Nucleus accumbens (tissue), 56 donors: ENCODE results near the gene ZBP1.
"Not testable (repeated sequence)": the region's sequence is repeated elsewhere in the genome, so short reads cannot be mapped to it uniquely, and the experiment has no call there.

Source experiments
- DNase-seq, 56 donors: peaks; one replicate each; lab custom pipeline; 2025; lab: John Stamatoyannopoulos, UW

ZBP1 gene

DNA sequence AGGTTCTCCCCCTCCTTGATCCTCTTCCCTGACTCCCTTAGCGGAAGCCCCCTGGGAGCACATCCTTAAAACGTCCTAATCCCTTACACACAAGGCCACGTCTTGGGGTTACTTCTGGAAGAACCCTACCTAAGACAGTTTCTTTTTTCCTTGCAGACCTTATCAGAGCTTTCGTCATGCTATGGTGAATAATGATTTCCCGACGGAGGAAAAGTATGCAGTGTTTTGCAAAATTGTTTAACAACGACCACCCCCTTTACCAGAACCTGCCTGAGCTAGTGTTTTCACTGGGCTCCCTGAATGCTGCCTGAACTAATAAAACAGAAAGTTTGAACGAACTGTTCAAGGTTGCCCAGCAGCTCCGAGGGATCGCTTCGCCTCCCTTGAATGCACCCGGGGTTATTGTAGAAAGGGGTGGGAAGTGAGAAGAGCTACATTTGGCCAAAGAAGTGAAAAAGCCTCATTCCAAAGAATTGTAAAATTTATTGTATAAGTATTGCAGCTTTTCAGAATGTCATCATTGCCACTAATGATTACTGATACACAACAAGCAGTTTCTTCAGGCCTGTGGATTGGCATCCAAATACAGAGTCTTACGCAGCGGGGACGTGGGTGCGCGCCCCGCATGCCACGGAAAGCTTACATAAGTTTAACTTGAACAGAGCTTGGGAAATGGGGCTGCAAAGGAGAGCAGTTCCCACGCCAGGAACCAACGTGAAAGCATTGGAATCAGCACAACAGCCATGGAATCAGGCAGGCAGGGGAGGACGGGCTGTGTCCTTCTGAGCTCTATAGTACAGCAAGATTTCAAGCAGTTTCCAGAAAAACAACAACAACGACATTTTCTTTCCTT, 27.9 kb upstream of the ZBP1 start:
- DNase-seq: no peak

DNA sequence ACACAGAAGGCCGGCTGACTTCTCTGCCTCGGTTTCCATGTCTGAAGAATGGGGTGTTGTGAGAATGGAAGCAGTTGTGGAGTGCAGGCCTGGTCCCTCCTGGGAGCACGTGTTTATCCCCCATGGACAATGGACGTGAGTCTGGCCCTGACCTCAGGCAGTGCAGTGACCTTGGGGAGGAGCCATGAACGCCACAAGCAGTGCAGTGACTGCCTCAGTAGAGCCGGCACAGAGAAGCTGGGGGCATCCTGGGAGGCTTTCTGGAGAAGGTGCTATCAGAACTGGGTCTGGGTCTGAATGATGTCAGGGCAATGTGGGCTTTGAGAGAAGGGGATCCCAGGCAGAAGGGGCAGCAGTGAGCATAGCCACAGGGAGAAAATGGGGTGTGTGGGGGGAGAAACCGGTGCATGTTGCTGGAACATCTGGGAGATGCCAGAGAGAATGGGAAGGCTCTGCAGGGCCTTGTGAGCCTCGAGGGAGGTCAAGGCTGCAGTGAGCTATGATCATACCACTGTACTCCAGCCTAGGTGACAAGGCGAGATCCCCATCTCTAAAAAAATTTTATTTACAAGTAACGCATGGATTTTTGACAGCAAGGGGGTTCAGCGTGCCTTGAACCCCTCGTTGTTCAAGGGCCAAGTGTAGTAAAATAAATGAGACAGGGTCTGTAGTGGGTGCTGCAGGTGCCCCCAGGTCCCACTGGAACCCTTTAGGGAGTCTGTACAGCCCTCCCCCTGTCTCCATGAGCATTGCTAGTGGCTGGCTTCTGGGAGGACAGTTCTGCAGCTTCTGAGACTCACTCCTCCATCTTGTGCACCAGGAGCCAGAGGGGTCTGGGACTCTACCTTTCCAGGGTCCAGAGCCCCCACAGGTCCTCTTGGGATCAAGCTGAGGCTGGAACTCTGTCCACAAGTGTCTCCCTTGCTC, 27.0 kb upstream of the ZBP1 start:
- DNase-seq: no peak

DNA sequence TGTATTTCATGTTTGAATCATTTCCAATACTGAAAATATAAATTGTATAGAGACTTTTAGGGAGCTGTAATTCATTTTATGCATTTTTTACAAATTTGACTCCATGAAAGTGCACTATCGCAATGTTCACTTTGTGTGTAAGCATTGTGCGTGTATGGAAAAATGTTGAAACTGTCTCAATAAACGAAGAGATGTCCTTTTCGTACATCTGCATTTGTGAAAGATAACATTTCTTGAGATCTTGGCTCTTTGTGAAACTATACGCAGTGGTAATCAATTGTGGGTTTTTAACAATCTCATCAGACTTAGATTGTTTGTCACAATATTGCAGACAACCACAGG, 18.6 kb upstream of the ZBP1 start:
- no peak for DNase-seq

DNA sequence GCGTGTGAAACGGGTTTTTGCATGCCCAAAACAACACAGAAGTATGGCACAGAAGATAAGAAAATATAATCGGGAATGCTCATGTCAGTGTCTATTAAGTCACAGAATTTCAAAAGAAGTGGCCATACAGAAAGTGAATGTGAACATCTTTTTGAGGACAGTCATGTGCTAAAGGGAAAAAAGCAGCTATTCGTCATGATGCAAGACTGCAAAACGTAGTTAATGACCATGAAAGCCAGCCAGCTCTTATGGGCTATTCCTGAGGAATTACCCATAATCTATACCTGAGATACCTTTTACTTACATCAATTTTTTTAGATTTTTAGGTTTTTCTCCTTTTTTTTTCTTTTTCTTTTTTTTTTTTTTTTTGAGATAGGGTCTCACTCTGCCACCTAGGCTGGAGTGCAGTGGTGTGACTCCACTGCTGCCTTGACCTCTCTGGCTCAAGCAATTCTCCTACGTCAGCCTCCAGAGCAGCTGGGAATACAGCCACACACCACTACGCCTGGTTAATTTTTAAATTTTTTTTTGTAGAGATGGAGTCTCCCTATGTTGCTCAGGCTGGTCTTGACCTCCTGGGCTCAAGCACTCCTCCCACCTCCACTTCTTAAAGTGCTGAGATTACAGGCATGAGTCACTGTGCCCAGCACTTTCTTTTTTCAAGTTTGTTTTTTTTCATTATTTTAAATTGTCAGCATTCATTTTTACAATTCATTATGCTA, 18.1 kb upstream of the ZBP1 start:
- no peak for DNase-seq

DNA sequence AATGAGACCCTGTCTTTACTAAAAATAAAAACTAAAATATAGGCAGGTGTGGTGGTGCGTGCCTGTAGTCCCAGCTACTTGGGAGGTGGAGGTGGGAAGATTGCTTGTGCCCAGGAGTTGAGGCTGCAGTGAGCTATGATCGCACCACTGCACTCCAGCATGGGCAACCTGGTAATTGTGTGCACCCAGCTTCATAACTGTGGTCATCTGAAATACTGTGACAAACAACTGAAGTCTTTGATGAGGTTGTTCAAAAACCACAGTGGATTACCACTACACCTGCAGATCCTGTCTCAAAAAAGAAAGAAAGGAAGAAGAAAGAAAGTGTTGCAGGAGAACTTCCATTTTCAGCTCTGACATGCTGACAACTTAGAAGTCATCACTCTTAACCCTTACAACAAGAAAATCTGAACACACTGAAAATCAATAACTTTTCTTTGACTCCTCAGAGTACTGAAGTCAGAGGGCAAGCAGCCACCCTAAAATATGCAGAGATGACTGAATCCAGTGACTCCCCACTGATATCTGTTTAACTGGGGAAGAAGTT, 13.8 kb upstream of the ZBP1 start:
- DNase-seq: no peak

DNA sequence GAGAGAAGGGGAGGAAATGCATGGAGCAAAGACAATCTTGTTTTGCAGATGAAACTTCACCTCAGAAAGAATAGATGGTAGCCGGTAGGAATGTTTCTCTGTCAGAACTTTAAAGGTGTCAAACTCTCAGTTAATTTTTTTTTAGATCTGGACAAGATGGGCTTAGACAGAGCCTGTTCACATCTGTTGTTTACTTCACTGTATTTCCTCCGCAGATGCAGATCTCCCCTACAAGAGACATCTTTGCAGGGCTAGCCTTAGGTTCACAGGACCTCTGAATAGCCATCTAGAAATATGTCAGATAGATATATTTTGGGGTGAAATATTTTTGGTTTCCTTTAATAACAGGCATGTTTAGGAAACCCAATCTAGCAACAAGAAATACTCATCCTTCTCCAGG, 12.1 kb upstream of the ZBP1 start:
- DNase-seq: no peak

DNA sequence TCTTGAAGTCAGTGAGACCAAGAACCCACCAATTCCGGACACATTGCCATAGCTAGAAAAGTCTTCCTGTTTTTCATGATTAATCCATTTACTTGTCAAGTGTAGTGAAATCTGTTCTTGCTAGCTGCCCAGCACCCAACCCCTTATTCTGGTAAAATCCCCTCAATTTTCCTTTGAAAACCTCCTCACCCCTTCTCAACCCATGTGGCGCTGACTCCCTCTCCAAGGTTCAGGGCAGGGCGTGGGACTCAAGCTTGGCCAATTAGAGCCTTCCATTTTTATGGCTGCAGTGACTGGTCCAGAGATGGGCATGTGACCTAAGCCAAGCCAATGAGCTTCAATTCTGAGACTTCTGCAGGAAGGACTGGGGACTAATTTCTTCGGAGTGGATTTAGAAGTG, 9.8 kb upstream of the ZBP1 start:
- DNase-seq: no peak

DNA sequence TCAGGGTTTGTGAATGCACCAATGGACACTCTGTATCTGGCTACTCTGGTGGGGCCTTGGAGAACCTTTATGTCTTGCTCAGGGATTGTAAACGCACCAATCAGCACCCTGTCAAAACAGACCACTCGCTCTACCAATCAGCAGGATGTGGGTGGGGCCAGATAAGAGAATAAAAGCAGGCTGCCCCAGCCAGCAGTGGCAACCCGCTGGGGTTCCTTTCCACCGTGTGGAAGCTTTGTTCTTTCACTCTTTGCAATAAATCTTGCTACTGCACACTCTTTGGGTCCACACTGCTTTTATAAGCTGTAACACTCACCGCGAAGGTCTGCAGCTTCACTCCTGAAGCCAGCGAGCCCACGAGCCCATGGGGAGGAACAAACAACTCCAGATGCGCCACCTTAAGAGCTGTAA, 9.3 kb upstream of the ZBP1 start:
- not testable (repeated sequence) for DNase-seq

DNA sequence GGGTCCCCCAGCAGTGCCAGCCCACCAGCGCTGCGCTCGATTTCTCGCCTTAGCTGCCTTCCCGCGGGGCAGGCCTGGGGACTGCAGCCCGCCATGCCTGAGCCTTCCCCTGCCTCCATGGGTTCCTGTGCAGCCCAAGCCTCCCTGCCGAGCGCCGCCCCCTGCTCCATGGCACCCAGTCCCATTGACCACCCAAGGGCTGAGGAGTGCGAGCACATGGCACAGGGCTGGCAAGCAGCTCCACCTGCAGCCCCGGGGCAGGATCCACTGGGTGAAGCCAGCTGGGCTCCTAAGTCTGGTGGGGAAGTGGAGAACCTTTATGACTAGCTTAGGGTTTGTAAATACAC, 8.7 kb upstream of the ZBP1 start:
- DNase-seq: not testable (repeated sequence)

DNA sequence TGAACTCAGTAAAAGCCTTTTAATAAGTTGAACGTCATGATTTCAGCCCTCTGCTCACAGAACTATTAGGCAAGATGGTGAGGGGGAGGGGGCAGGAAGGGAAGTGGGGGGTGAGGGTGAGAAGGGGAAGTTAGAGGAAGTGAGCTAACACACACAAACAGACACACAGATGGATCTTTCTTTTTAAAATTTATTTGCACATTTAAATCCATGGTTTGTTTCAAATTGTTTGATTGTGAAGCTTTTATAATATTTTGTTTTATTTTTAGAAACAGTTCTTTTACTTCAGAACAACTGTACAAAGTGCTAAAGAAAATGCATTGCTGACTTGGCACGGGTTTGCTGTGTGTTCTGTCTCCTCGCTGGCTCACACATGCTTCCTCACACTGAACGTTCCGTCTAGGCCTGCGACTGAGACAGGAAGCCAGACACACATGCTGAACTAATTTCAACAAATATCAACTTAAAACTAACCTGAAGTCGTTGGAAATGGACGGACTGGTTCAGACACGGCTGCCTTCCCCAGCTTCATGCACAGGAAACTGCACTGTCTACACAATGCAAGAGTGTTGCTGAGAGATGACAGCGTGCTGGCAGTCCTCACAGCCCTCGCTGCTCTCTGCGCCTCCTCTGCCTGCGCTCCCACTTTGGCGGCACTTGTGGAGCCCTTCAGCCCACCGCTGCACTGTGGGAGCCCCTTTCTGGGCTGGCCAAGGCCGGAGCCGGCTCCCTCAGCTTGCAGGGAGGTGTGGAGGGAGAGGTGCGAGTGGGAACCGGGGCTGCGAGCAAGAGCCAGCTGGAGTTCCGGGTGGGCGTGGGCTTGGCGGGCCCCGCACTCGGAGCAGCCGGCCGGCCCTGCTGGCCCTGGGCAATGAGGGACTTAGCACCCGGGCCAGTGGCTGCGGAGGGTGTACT, 8.1 kb upstream of the ZBP1 start:
- peak in 2 of 56 donors; percentile 10 to 16 for DNase-seq

DNA sequence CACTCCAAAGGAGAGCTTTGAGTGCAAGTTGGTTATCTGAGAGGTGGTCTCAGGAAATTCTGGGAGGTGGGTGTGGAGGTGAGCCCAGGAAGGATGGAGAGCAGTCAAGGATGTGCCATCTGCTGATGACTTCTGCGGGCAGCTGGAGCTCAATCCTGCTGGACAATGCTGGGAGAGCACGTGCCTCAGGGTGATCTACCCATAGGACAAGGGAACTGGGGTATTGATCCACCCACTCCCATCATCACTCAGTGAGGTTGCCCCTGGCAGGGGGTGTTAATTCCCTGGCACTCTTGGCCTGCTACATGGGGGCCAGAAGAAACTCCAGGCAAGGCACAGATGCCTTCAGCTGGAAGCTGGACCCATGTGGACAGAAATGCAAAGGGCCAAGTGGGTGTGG, 7.1 kb upstream of the ZBP1 start:
- DNase-seq: no peak

DNA sequence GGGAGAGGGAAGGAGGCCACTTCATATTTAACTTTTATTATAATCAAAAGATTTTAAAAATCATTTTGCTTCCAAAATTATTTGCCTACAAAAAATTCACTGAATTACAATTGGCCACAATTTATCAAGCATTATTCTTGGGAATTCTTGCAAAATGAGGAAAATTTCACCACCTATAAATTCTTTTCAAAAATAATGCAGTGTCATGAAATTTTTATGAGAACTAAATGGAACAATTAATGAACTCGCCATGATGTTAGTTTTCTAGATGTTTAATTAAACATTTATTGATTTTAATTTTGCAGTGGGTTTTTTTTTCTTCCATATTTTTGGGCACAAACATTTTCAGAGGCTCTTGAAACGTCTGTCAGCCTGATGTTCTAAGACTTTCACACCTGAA, 5.8 kb upstream of the ZBP1 start:
- DNase-seq: no peak

DNA sequence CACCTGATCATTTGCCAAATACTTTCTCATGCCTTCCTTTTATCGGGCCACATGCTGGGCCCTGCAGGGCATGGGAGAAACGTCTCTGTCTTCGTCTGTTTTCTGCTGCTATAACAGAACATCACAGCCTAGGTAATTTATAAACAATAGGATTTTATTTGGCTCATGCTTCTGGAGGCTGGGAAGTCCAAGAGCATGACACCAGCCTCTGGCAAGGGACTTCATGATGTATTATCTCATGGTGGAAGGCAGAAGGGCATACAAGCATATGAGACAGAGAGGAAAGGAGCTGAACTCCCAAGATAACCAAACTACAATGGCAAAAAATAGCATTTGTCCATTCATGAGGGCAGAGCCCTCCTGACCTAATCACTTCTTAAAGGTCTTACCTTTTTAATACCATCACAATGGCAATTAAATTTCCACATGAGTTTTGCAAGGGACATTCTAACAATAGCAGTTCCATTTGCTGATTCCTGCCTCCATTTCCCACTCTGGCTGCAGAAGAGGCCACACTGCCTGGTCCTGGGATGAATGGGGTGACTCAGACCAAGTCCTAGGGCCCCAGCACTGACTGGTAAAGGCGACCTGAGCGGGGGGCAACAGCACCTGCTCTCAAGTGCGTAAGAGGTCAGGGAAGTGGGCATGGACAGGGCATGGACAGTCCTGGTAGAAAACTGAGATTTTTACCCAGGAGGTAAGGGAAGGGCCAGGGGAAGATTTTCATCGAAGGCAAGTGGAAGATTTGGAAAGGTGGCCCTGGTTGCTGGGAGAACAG, 5.1 kb upstream of the ZBP1 start:
- DNase-seq: no peak

DNA sequence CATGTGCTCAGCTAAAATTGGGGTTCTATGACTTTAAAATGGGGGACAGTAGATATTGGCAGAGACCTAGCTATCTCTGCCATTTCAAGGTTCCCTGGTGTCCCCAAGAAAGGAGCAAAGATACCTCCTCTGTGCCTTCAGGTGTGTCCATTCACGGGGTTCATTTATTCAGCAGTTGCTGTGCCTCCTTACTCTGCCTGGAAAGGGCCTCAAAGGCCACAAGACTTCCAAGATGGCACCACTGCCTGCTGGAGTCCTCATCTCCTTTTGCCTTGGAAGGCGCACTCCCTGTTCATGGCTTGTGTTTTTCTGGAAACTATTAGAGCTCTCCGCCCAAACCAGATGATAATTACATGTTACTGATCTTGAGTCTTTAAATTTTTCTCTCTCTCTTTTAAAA, 3.9 kb upstream of the ZBP1 start:
- no peak for DNase-seq

DNA sequence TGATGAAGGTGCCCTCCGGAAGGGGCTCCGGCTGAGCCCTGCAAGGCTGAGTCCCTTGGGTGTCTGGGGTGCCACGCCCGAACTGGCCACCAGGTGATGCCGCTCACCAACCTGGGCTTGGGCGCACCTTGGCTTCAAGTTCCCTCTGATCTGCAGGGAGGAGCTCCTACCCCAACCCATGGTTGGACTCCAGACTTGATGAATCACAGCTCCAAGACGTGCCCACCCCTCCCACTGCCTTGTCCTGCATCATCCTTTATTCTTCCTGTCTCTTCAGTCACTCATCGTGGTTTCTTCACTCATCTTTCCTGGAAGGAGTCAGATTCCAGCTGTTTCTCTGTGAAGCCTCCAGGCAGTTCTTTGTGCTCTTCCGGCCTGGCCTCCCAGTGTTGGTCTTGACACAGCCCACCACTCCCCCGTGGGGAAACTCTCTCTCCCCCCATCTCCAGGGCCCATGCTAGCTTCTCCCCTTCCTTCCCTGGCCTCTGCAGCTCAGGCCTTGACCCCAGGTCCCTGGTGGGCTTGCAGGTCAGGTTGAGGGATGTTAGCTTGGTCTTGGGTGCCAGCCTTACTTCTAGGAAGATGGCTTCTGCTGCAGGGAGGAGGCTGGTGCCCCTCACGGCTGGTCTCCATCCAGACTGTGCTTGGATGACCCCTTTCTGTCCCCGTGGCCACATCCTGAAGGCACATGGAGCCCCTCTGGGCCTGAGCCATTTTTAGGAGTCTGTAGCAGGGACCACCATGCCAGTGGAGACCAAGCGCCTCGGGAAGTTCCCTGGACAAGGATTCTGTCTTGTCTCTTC, 2.6 kb upstream of the ZBP1 start:
- peak in 12 of 56 donors; percentile 6 to 52 (median 24) for DNase-seq

DNA sequence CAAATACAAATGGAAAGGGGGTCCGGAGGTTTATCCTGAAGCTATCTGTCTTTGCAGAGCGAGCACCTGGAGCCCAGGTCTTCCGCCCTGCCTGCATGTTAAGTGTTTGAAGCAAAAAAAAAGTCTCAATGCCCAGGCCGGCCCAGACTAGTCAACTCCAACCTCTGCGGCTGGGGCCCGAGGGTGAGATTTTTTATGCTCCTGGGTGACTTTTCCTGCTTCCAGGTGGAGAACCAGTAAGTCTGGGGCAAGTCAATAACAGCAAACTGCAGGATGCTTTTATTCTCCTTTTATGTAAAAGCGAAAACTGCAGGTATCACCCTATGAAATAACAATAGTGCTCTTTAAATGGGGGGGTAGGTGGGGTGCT, 2.0 kb upstream of the ZBP1 start:
- DNase-seq: no peak

DNA sequence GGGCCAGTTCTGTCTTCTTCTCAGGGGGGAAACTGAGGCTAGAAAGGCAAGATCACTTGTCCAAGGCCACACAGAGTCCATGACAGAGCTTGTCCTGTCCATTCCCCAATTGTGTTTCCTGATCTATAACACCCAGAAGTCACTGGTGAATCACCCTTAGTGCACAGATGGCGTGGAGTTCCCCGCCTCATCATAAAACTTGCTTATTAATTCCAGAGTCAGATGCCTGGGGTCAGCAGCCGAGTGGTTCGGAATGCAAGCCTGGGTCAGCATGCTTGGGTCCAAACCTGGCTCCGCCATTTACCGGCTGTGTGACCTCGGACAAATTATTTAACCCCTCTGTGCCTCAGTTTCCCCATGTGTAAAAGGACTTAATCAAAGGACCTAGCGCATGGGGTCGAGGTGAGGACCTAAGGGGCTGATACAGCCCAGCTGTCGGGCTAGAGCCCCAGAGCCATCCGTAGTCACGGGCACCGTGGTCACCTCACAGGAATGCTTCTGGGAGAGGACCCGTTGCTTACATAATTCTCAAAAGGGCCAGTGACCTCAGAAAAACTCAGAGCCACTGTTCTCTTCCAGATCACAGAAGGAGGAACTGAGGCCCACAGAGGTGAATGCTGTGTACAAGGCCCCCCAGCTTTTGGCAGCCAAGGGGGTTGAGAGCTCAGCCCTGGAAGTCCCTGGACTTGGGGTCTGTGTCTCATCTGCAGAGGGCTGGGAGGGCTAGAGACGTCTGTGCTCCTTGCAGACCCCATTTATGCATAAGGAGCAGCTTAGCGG, 1.4 kb upstream of the ZBP1 start:
- no peak for DNase-seq
